Panc1 (cell line): ENCODE results near the gene CD83. TPM values are rescaled to one million over a fixed set of nuclear protein-coding genes. Genes with fewer than 3 reads are reported as not detected.

Experiments used
- ATAC-seq: fragments of 200-7000 bp; cut with Tn5 transposase; 2 replicates; pipeline ENCODE4 v1.9.1; 2020; ENCODE audit warnings: mild to moderate bottlenecking, moderate library complexity
- BruUV-seq: library from RNA; stranded (reverse); fragments of 400-500 nt; replicated peaks from 2 replicates; lab custom pipeline; 2021; lab: Mats Ljungman, UMichigan
- CTCF ChIA-PET: fragments of 300-600 bp; sonication (Branson Sonifier 250); formaldehyde crosslinking; loops from one replicate; lab custom pipeline; 2022; ENCODE audit warnings: antibody characterized with exemption; lab: Charles Lee
- POLR2A ChIA-PET: fragments of 300-600 bp; sonication (Branson Sonifier 250); formaldehyde crosslinking; loops from one replicate; lab custom pipeline; 2022; ENCODE audit warnings: antibody characterized with exemption; lab: Charles Lee
- DNase-seq: peaks from one replicate; pipeline ENCODE4 v3.0.0-alpha.2; 2010; ENCODE audit warnings: low read depth, low spot score
- H3K27ac ChIP-seq: 2 replicates; pipeline ENCODE4 v1.5.1; 2011; ENCODE audit warnings: mild to moderate bottlenecking, low read length, inconsistent platforms
- H3K27me3 ChIP-seq: fragments of 200-500 bp; sonication (Bioruptor generic); 2 replicates; pipeline ENCODE4 v1.6.0; 2014; ENCODE audit warnings: low read length, inconsistent platforms; ENCODE audit not compliant: control insufficient read depth, insufficient read depth
- H3K36me3 ChIP-seq: fragments of 200-500 bp; sonication (Bioruptor generic); 2 replicates; pipeline ENCODE4 v1.5.1; 2014; ENCODE audit warnings: inconsistent platforms, mild to moderate bottlenecking, low read length, moderate library complexity; ENCODE audit not compliant: control insufficient read depth, insufficient read depth
- H3K4me1 ChIP-seq: 2 replicates; pipeline ENCODE4 v1.5.1; 2011; ENCODE audit warnings: inconsistent platforms, mild to moderate bottlenecking, low read length, moderate library complexity; ENCODE audit not compliant: control insufficient read depth, insufficient read depth
- H3K4me3 ChIP-seq, 2 experiments: 2 replicates each; pipeline ENCODE4 v1.5.1; 2011 to 2012; ENCODE audit warnings: low read depth in 2 of 2, low read length in 2 of 2, mild to moderate bottlenecking in 2 of 2, inconsistent platforms in 1 of 2, moderate library complexity in 1 of 2
- H3K9me3 ChIP-seq: fragments of 200-500 bp; sonication (Bioruptor generic); 2 replicates; pipeline ENCODE4 v1.5.1; 2014; ENCODE audit warnings: low read depth, mild to moderate bottlenecking, inconsistent platforms, low read length, moderate library complexity; ENCODE audit not compliant: control insufficient read depth, insufficient read depth
- CTCF ChIP-seq: fragments of 450-650 bp; IDR thresholded peaks from 2 replicates; pipeline ENCODE4 v1.5.1; 2017; ENCODE audit warnings: mild to moderate bottlenecking
- POLR2AphosphoS5 ChIP-seq: IDR thresholded peaks from 2 replicates; pipeline ENCODE4 v1.6.1; 2012; ENCODE audit warnings: mild to moderate bottlenecking, low read depth, low read length, moderate library complexity
- REST ChIP-seq, 2 experiments: IDR thresholded peaks; 2 replicates each; pipeline ENCODE4 v1.6.1; 2011 to 2012; ENCODE audit warnings: low read depth in 2 of 2, control low read depth in 1 of 2, low read length in 1 of 2, mild to moderate bottlenecking in 1 of 2, moderate library complexity in 1 of 2; ENCODE audit not compliant: insufficient read depth in 1 of 2
- SIN3A ChIP-seq: IDR thresholded peaks from 2 replicates; pipeline ENCODE4 v1.6.1; 2012; ENCODE audit warnings: low read depth, mild to moderate bottlenecking, low read length, moderate library complexity, borderline replicate concordance; ENCODE audit not compliant: insufficient read depth
- TCF7L2 ChIP-seq: IDR thresholded peaks from 2 replicates; pipeline ENCODE4 v1.6.1; 2011; ENCODE audit warnings: mild to moderate bottlenecking, low read depth, low read length, inconsistent platforms
- in situ Hi-C: cut with HindIII; loops from 2 replicates; pipeline ENCODE4 v1.10.0; 2016; ENCODE audit warnings: low sequenced_read_pairs, low pct_unique_long_range_greater_than_20kb
- intact Hi-C: fragments of 100-400 bp; cut with micrococcal nuclease; formaldehyde crosslinking; loops from one replicate; pipeline ENCODE4 v1.10.0; 2022; ENCODE audit not compliant: unreplicated experiment
- total RNA-seq: library from RNA; stranded (reverse); gene quantifications from one replicate; pipeline ENCODE4 v1.2.1, GENCODE V29; 2021; ENCODE audit not compliant: unreplicated experiment

The CD83 gene
- total RNA-seq, 1 experiment from 2014 or later, result 5.3 TPM

DNA sequence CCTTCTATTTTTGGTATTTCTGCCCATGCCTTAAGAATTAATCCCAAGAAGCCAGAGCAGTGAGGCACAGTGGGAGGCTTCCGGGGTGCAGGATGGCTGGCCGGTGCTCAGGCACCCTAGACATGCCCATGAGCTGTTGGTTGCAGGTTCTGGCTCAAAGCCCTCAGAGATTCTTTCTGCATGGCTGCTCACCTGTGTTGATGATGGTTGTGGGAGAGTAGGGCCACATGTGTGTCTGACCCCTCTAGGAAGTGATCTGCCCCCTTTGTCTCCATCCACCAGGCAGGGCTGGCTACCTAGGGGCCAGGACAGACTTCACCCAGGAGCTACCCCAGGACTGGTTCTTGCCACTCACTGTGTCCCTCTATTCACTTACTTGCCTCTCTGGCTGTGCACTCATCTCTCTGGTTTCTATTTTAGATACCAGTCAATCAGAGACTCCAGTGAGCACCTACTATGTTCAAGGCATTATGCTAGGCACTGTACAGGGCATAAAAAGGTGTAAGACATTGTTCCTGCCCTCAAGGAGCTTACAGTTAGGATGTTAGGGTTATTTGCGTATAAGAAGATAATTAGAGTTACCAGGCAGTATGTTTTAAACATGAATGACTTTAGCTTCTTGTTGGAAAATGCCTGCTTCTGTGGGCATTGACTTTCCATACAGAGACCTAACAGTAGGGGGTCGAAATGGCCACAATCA is 16.8 kb downstream of the CD83 start:
- Histone ChIP-seq H3K27ac (no peak overlapping the region), H3K4me3 (no peak overlapping the region), H3K9me3 (no peaks in the 10 kb centered on the region), H3K4me1 (no peaks in the 10 kb centered on the region), H3K36me3 (no peaks in the 10 kb centered on the region), H3K27me3 (no peaks in the 10 kb centered on the region)
- ATAC-seq (no peak), DNase-seq (no peak)
- ChIA-PET CTCF (no interaction called here), POLR2A (interaction anchor here (0.6 kb wide), 1 partner anchor 469 kb away, joined by 3 read pairs; no protein-coding TSS in a partner anchor)
- in situ Hi-C loops (no loop called here), intact Hi-C loops (no loop called here)
- BruUV-seq, result no TSS peak
- TF ChIP-seq POLR2AphosphoS5, result no peak
- no peak for TF ChIP-seq TCF7L2
- no peak for TF ChIP-seq REST (IDR thresholded peaks at IDR 0.05; ENCODE audit: insufficient read depth in 1 of 2, low read depth in 2 of 2, low read length in 1 of 2)
- TF ChIP-seq CTCF, result no peak
- TF ChIP-seq SIN3A, result no peak

DNA sequence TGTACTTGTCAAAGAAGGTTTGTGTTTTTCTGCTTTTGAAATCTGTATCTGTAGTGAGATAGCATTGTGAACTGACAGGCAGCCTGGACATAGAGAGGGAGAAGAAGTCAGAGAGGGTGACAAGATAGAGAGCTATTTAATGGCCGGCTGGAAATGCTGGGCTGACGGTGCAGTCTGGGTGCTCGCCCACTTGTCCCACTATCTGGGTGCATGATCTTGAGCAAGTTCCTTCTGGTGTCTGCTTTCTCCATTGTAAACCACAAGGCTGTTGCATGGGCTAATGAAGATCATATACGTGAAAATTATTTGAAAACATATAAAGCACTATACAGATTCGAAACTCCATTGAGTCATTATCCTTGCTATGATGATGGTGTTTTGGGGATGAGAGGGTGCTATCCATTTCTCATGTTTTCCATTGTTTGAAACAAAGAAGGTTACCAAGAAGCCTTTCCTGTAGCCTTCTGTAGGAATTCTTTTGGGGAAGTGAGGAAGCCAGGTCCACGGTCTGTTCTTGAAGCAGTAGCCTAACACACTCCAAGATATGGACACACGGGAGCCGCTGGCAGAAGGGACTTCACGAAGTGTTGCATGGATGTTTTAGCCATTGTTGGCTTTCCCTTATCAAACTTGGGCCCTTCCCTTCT is 18.4 kb downstream of the CD83 start:
- ATAC-seq, result no peak
- in situ Hi-C loops (no loop called here), intact Hi-C loops (no loop called here)
- no peaks in the 10 kb centered on the region for H3K27me3 ChIP-seq
- DNase-seq, result no peak
- no TSS peak for BruUV-seq
- no peaks in the 10 kb centered on the region for H3K9me3 ChIP-seq
- no peaks in the 10 kb centered on the region for H3K4me1 ChIP-seq
- TF ChIP-seq POLR2AphosphoS5 (no peak), TCF7L2 (no peak), SIN3A (no peak), REST (IDR thresholded peaks at IDR 0.05; ENCODE audit: insufficient read depth in 1 of 2, low read depth in 2 of 2, low read length in 1 of 2) (no peak), CTCF (no peak)
- CTCF ChIA-PET, result no interaction called here
- H3K36me3 ChIP-seq, result no peaks in the 10 kb centered on the region
- POLR2A ChIA-PET, result no interaction called here
- no peak overlapping the region for H3K27ac ChIP-seq
- no peak overlapping the region for H3K4me3 ChIP-seq
